Fibroblast of gingiva (primary cell): Measurements from ENCODE around the gene ARHGEF10L.

Experiments used
- DNase-seq: peaks from one replicate; pipeline ENCODE4 v3.0.0-alpha.2; 2011; ENCODE audit warnings: low read depth

Gene ARHGEF10L

GRCh38 chr1:17594026-17594425 lies 54.5 kb downstream of the ARHGEF10L start:
- DNase-seq = peak; percentile 53

- DNase-seq = peak; percentile 80
Measured at GRCh38 chr1:17594690-17595601, 55.4 kb downstream of the ARHGEF10L start.

GRCh38 chr1:17595602-17595925 lies 56.1 kb downstream of the ARHGEF10L start:
- no peak for DNase-seq

GRCh38 chr1:17596186-17596585 lies 56.7 kb downstream of the ARHGEF10L start:
- no peak for DNase-seq

DNA sequence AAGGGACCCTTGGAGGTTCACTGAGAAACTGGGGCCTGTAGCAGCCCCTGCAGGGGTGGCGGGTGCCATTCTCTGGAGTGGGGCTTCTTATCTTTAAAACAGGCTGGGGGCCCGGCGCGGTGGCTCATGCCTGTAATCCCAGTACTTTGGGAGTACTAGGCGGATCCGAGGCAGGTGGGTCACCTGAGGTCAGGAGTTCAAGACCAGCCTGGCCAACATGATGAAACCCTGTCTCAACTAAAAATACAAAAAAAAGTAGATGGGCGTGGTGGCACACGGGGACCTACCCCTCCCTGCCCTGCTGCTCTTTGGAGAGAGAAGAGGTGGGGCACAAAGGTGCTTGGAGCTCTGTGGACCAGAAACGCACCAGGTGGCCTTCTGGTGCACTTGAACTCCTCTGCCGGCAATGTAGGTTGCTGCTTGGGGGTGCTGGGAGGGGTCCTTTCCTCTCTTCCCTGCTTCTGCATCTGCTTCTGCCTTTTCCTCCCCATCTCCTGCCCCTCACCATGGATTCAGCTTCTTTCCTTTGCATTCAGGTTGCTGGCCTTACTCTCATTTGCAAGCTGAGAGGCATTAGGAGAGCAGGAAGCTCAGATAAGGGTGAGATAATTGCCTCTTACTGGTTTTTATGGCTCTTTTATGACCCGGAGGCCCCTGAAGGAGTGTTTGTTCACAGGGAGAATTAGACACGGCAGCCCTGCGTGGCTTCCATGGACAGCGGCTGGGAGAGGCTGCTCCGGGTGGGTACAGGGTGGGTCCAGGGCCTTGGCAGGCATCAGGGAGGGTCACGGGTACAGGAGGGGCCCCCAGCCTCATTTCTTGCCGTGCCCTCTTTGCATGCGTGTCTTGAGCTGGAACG lies 57.4 kb downstream of the ARHGEF10L start:
- no peak for DNase-seq

- no peak for DNase-seq
Measured at GRCh38 chr1:17597651-17598050, 58.2 kb downstream of the ARHGEF10L start.

- no peak for DNase-seq
Measured at GRCh38 chr1:17598251-17598650, 58.8 kb downstream of the ARHGEF10L start.

- DNase-seq = no peak
Measured at GRCh38 chr1:17599291-17599953, 59.9 kb downstream of the ARHGEF10L start.

GRCh38 chr1:17599954-17600300 lies 60.4 kb downstream of the ARHGEF10L start:
- DNase-seq = no peak

- DNase-seq = no peak
Measured at GRCh38 chr1:17600321-17600720, 60.8 kb downstream of the ARHGEF10L start.

GRCh38 chr1:17601643-17602382 lies 62.3 kb downstream of the ARHGEF10L start:
- DNase-seq = no peak

DNA sequence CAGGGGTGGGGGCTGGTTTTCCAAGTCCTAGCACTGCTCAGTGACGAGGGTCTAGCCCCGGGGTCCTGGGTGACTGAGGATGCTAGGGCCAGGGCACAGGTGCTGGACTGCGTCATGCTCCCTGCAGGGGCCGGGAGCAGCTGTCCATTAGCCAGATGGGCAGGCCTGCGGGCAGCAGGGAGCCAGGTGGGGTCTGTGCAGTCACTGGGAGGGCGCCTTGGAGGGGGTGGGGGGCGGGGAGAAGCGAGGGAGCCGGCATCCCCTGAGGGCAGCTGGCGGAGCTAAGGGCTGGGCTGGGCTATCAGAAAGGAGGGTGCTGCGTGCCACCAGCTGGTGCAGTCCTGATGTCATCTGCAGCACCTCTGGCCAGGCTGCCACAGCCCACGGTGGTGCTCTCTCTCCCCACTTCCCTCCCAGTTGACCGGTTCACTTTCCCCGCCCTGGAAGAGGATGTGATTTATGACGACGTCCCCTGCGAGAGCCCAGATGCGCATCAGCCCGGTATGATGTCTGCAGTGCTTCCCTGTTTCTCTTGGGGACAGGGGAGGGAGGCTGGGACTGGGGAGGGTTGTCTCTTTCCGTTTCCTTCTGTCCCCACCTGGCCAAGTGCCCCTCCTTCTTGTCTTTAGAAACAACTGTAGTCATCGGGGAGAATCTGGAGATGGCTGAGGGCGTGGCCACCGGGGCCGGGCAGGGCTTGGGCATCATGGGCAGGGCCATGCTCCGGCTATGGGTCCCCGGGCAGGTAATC lies 63.8 kb downstream of the ARHGEF10L start:
- no peak for DNase-seq

GRCh38 chr1:17605582-17606344 lies 66.3 kb downstream of the ARHGEF10L start:
- no peak for DNase-seq

- peak; percentile 57 for DNase-seq
Measured at GRCh38 chr1:17606826-17607440, 67.4 kb downstream of the ARHGEF10L start.

- DNase-seq = no peak
Measured at GRCh38 chr1:17607644-17608581, 68.4 kb downstream of the ARHGEF10L start.

GRCh38 chr1:17609529-17609928 lies 70.0 kb downstream of the ARHGEF10L start:
- no peak for DNase-seq

GRCh38 chr1:17610085-17610484 lies 70.6 kb downstream of the ARHGEF10L start:
- DNase-seq = no peak

- no peak for DNase-seq
Measured at GRCh38 chr1:17610713-17611112, 71.2 kb downstream of the ARHGEF10L start.

- no peak for DNase-seq
Measured at GRCh38 chr1:17611991-17612390, 72.5 kb downstream of the ARHGEF10L start.
